Tibial nerve (tissue), 4 donors: ENCODE results near the gene PTN. TPM values are rescaled to one million over a fixed set of nuclear protein-coding genes. Genes with fewer than 3 reads are reported as not detected.
A peak's percentile ranks its signal among the peaks of the same experiment; 100 is the strongest.

Experiments used
- DNase-seq, 2 donors: peaks; one replicate each; pipeline ENCODE4 v3.0.0-alpha.2; 2019; ENCODE audit warnings: low spot score in 2 of 2
- H3K27ac ChIP-seq, 4 donors: fragments of 200-600 bp; sonication (generic) in 3 of 4; one replicate each; pipeline ENCODE4 v1.5.1; 2017 to 2019; ENCODE audit warnings: mild to moderate bottlenecking in 1 of 4
- H3K27me3 ChIP-seq, 2 donors: fragments of 200-600 bp; sonication (generic) in 1 of 2; one replicate each; pipeline versions ENCODE4 v1.5.1 to v1.6.0; 2017 to 2019
- H3K36me3 ChIP-seq, 3 donors: fragments of 200-600 bp; sonication (generic); one replicate each; pipeline ENCODE4 v1.5.1; 2018 to 2019
- H3K4me1 ChIP-seq, 4 donors: fragments of 200-600 bp; sonication (generic) in 3 of 4; one replicate each; pipeline ENCODE4 v1.5.1; 2017 to 2019
- H3K4me3 ChIP-seq, 4 donors: fragments of 200-600 bp; sonication (generic) in 3 of 4; one replicate each; pipeline ENCODE4 v1.5.1; 2017 to 2019; ENCODE audit warnings: mild to moderate bottlenecking in 1 of 4, moderate library complexity in 1 of 4
- H3K9me3 ChIP-seq, 4 donors: fragments of 200-600 bp; sonication (generic) in 3 of 4; one replicate each; pipeline ENCODE4 v1.5.1; 2017 to 2019
- CTCF ChIP-seq, 5 experiments: fragments of 200-600 bp in 3 of 5; fragments of 450-650 bp in 2 of 5; sonication (generic) in 3 of 5; IDR thresholded peaks; one replicate each; pipeline ENCODE4 v1.5.1; 2016 to 2019; ENCODE audit warnings: antibody characterized with exemption in 5 of 5, mild to moderate bottlenecking in 3 of 5, moderate library complexity in 2 of 5
- EP300 ChIP-seq, 2 donors: sonication (generic); formaldehyde crosslinking; IDR thresholded peaks; one replicate each; pipeline ENCODE4 v1.6.1; 2017; ENCODE audit warnings: antibody characterized with exemption in 2 of 2, mild to moderate bottlenecking in 1 of 2
- POLR2A ChIP-seq, 2 donors: fragments of 450-650 bp; IDR thresholded peaks; one replicate each; pipeline ENCODE4 v1.6.1; 2017; ENCODE audit warnings: antibody characterized with exemption in 2 of 2, mild to moderate bottlenecking in 2 of 2, moderate library complexity in 2 of 2
- WGBS, 2 donors: methylation state at CpG; one replicate each; pipeline ENCODE4 v1.1.5; 2018; 5-methylcytosine and 5-hydroxymethylcytosine counted together
- total RNA-seq, 4 donors: library from RNA; depleted of rRNA; stranded (reverse); fragments of >200 nt; gene quantifications; one replicate each; pipeline ENCODE4 v1.1.0, GENCODE V29; 2016

PTN gene
- total RNA-seq, 4 donors from 2014 or later = 5.0 to 10.0 (median 7.4) TPM

- no peaks in the 10 kb centered on the region for H3K9me3 ChIP-seq
- no peaks in the 10 kb centered on the region for H3K27me3 ChIP-seq
- DNase-seq = peak in 1 of 2 donors; percentile 10
- H3K4me1 ChIP-seq = peaks cover 0 to 3% (median 0%) of the 10 kb centered on the region in 4 donors
- WGBS, 2 donors = 45 to 50% methylated on average over 5 of the region's 5 CpGs
- H3K4me3 ChIP-seq = no peak overlapping the region
- H3K27ac ChIP-seq = no peak overlapping the region
- H3K36me3 ChIP-seq = no peaks in the 10 kb centered on the region
- no peak for TF ChIP-seq POLR2A (IDR thresholded peaks at IDR 0.05)
- no peak for TF ChIP-seq EP300 (IDR thresholded peaks at IDR 0.05)
- TF ChIP-seq CTCF (IDR thresholded peaks at IDR 0.05) = no peak
Measured at GRCh38 chr7:137328373-137329120, 15.0 kb downstream of the PTN start.

GRCh38 chr7:137325927-137326326 is 17.6 kb downstream of the PTN start:
- WGBS, 2 donors = 66 to 73% methylated on average over 2 of the region's 2 CpGs
- no peak overlapping the region for H3K27ac ChIP-seq
- H3K9me3 ChIP-seq = peaks cover 0 to 8% (median 0%) of the 10 kb centered on the region in 4 donors
- DNase-seq = no peak
- H3K4me3 ChIP-seq = no peak overlapping the region
- H3K36me3 ChIP-seq = no peaks in the 10 kb centered on the region
- TF ChIP-seq POLR2A (IDR thresholded peaks at IDR 0.05) (no peak), EP300 (IDR thresholded peaks at IDR 0.05) (no peak), CTCF (IDR thresholded peaks at IDR 0.05) (no peak)
- no peaks in the 10 kb centered on the region for H3K27me3 ChIP-seq
- H3K4me1 ChIP-seq = no peaks in the 10 kb centered on the region

- no peaks in the 10 kb centered on the region for H3K27me3 ChIP-seq
- no peak overlapping the region for H3K27ac ChIP-seq
- TF ChIP-seq POLR2A (IDR thresholded peaks at IDR 0.05) (no peak), EP300 (IDR thresholded peaks at IDR 0.05) (no peak), CTCF (IDR thresholded peaks at IDR 0.05) (no peak)
- no peaks in the 10 kb centered on the region for H3K36me3 ChIP-seq
- H3K4me3 ChIP-seq = no peak overlapping the region
- H3K9me3 ChIP-seq = peaks cover 0 to 8% (median 0%) of the 10 kb centered on the region in 4 donors
- no peak for DNase-seq
- H3K4me1 ChIP-seq = no peaks in the 10 kb centered on the region
Measured at GRCh38 chr7:137324796-137325696, 18.5 kb downstream of the PTN start.

GRCh38 chr7:137316648-137317353 is 26.7 kb downstream of the PTN start:
- H3K4me3 ChIP-seq = no peak overlapping the region
- H3K4me1 ChIP-seq = peaks cover 0 to 4% (median 0%) of the 10 kb centered on the region in 4 donors
- 86 to 88% methylated on average over 9 of the region's 9 CpGs for WGBS, 2 donors
- no peak for DNase-seq
- H3K36me3 ChIP-seq = no peaks in the 10 kb centered on the region
- TF ChIP-seq CTCF (IDR thresholded peaks at IDR 0.05) (no peak), POLR2A (IDR thresholded peaks at IDR 0.05) (no peak), EP300 (IDR thresholded peaks at IDR 0.05) (no peak)
- H3K27me3 ChIP-seq = no peaks in the 10 kb centered on the region
- no peaks in the 10 kb centered on the region for H3K9me3 ChIP-seq
- H3K27ac ChIP-seq = no peak overlapping the region
